ENCODE data around the gene NXNL2.

GRCh38 chr9:88536951-88537760 lies 2.2 kb downstream of the NXNL2 start:
- TF ChIP-seq EZH2phosphoT487 (IDR thresholded peaks at IDR 0.05; ENCODE audit: low read depth), result no peak
- TF ChIP-seq CTCF (IDR thresholded peaks at IDR 0.05; ENCODE audit: low read depth, low read length), result no peak
